ENCODE data around the gene EED. TPM values are rescaled to one million over a fixed set of nuclear protein-coding genes. Genes with fewer than 3 reads are reported as not detected.
A peak's percentile ranks its signal among the peaks of the same experiment; 100 is the strongest.

EED gene
- total and polyA plus RNA-seq, 9 of the 15 experiments (the other 6 are each of a cell fraction or from before 2014, with no cell fraction given) = 33.0 to 110 (median 55.1) TPM

DNA sequence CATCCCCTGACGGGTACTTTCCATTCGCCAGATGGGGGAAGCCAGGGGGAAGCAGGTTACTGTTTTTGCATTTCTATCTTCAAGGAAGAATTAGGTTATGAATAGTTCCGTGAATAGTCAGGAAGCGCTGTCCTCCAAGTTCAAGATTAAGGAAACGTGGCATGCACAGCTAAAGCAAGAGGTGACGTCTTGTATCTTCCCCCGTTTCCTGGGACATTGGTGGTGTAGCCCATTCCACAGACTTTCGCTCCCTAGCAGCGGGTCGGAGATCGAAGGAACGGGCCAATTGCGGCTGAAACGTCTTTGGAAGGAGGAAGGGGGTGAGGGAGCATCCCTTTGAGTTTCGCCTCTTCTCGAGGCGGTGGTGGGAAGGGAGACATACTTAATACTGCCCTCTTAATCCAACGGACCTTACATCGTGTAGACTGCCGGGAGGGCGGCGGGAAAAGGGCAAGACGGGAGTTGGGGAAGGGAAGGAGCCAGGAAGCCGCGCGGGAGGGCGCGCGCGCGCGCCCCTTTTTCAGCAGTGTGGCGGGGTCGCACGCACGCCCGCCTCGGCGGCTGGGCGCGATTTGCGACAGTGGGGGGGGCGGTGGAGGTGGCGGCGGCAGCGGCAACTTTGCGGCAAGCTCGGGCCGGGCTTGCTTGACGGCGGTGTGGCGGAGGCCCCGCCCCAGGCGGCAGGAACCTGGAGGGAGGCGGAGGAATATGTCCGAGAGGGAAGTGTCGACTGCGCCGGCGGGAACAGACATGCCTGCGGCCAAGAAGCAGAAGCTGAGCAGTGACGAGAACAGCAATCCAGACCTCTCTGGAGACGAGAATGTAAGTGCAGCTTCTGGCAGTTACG lies at the start of gene EED (continued):
- TF ChIP-seq, protein P1, sequence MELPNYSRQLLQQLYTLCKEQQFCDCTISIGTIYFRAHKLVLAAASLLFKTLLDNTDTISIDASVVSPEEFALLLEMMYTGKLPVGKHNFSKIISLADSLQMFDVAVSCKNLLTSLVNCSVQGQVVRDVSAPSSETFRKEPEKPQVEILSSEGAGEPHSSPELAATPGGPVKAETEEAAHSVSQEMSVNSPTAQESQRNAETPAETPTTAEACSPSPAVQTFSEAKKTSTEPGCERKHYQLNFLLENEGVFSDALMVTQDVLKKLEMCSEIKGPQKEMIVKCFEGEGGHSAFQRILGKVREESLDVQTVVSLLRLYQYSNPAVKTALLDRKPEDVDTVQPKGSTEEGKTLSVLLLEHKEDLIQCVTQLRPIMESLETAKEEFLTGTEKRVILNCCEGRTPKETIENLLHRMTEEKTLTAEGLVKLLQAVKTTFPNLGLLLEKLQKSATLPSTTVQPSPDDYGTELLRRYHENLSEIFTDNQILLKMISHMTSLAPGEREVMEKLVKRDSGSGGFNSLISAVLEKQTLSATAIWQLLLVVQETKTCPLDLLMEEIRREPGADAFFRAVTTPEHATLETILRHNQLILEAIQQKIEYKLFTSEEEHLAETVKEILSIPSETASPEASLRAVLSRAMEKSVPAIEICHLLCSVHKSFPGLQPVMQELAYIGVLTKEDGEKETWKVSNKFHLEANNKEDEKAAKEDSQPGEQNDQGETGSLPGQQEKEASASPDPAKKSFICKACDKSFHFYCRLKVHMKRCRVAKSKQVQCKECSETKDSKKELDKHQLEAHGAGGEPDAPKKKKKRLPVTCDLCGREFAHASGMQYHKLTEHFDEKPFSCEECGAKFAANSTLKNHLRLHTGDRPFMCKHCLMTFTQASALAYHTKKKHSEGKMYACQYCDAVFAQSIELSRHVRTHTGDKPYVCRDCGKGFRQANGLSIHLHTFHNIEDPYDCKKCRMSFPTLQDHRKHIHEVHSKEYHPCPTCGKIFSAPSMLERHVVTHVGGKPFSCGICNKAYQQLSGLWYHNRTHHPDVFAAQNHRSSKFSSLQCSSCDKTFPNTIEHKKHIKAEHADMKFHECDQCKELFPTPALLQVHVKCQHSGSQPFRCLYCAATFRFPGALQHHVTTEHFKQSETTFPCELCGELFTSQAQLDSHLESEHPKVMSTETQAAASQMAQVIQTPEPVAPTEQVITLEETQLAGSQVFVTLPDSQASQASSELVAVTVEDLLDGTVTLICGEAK (IDR thresholded peaks at IDR 0.05) = peak; percentile 59
- TF ChIP-seq, protein P1 (CRISPR knock-in tag; IDR thresholded peaks at IDR 0.05) = no peak
- TF ChIP-seq ATF1 (CRISPR knock-in tag; IDR thresholded peaks at IDR 0.05) (no peak), ATF1 (tag; IDR thresholded peaks at IDR 0.05) (peak; percentile 88), RUNX1 (IDR thresholded peaks at IDR 0.05; ENCODE audit: low read depth) (no peak), SMARCA5 (IDR thresholded peaks at IDR 0.05) (peak; percentile 73; the same call in 1 of the 2 replicates), SMARCA4 (IDR thresholded peaks at IDR 0.05) (no peak), ATF7 (IDR thresholded peaks at IDR 0.05) (peak; percentile 100)
- TF ChIP-seq, protein P2, sequence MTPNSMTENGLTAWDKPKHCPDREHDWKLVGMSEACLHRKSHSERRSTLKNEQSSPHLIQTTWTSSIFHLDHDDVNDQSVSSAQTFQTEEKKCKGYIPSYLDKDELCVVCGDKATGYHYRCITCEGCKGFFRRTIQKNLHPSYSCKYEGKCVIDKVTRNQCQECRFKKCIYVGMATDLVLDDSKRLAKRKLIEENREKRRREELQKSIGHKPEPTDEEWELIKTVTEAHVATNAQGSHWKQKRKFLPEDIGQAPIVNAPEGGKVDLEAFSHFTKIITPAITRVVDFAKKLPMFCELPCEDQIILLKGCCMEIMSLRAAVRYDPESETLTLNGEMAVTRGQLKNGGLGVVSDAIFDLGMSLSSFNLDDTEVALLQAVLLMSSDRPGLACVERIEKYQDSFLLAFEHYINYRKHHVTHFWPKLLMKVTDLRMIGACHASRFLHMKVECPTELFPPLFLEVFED (CRISPR knock-in tag; conservative IDR thresholded peaks at IDR 0.05) = peak; percentile 76; the same call in 1 of the 2 replicates
